Measurements from ENCODE around the gene FGF14. TPM values are rescaled to one million over a fixed set of nuclear protein-coding genes. Genes with fewer than 3 reads are reported as not detected.
A peak's percentile ranks its signal among the peaks of the same experiment; 100 is the strongest.

FGF14 gene
- total RNA-seq, 1 donor from 2014 or later: not detected

GRCh38 chr13:102405499-102406100 lies 3.8 kb upstream of the FGF14 start:
- TF ChIP-seq CTCF (IDR thresholded peaks at IDR 0.05; ENCODE audit: insufficient read depth, low read length, poor library complexity, severe bottlenecking): no peak
- DNase-seq (ENCODE audit: low read depth): no peak
- no peak overlapping the region for H3K4me3 ChIP-seq (ENCODE audit: low read depth, low read length)

GRCh38 chr13:102402290-102402689 lies 442 bp upstream of the FGF14 start:
- Histone ChIP-seq H3K4me3 (ENCODE audit: low read depth, low read length) (peak overlapping the region; percentile 21), H3K36me3 (ENCODE audit: control insufficient read depth, insufficient read depth, low read length) (no peaks in the 10 kb centered on the region), H3K27me3 (ENCODE audit: control insufficient read depth, insufficient read depth, low read length) (peaks cover 11% of the 10 kb centered on the region)
- TF ChIP-seq CTCF (IDR thresholded peaks at IDR 0.05; ENCODE audit: insufficient read depth, low read length, poor library complexity, severe bottlenecking): peak; percentile 39
- peak; percentile 14 for DNase-seq (ENCODE audit: low read depth)

More at GRCh38 chr13:102405499-102406100, 3.8 kb upstream of the FGF14 start:
- H3K27me3 ChIP-seq (ENCODE audit: control insufficient read depth, insufficient read depth, low read length): peaks cover 6% of the 10 kb centered on the region
- no peaks in the 10 kb centered on the region for H3K36me3 ChIP-seq (ENCODE audit: control insufficient read depth, insufficient read depth, low read length)

- no peak for TF ChIP-seq CTCF (IDR thresholded peaks at IDR 0.05; ENCODE audit: insufficient read depth, low read length, poor library complexity, severe bottlenecking)
- Histone ChIP-seq H3K4me3 (ENCODE audit: low read depth, low read length) (peak overlapping the region; percentile 57), H3K27me3 (ENCODE audit: control insufficient read depth, insufficient read depth, low read length) (peaks cover 11% of the 10 kb centered on the region), H3K36me3 (ENCODE audit: control insufficient read depth, insufficient read depth, low read length) (no peaks in the 10 kb centered on the region)
- DNase-seq (ENCODE audit: low read depth): no peak
These were observed 583 bp downstream of the FGF14 start for GRCh38 chr13:102401265-102401664.

GRCh38 chr13:102400675-102401145 lies 1.1 kb downstream of the FGF14 start:
- Histone ChIP-seq H3K4me3 (ENCODE audit: low read depth, low read length) (peak overlapping the region; percentile 57), H3K36me3 (ENCODE audit: control insufficient read depth, insufficient read depth, low read length) (no peaks in the 10 kb centered on the region), H3K27me3 (ENCODE audit: control insufficient read depth, insufficient read depth, low read length) (peaks cover 11% of the 10 kb centered on the region)
- TF ChIP-seq CTCF (IDR thresholded peaks at IDR 0.05; ENCODE audit: insufficient read depth, low read length, poor library complexity, severe bottlenecking): no peak
- no peak for DNase-seq (ENCODE audit: low read depth)

- peak overlapping the region; percentile 57 for H3K4me3 ChIP-seq (ENCODE audit: low read depth, low read length)
- peaks cover 11% of the 10 kb centered on the region for H3K27me3 ChIP-seq (ENCODE audit: control insufficient read depth, insufficient read depth, low read length)
- no peak for DNase-seq (ENCODE audit: low read depth)
- peak; percentile 36 for TF ChIP-seq CTCF (IDR thresholded peaks at IDR 0.05; ENCODE audit: insufficient read depth, low read length, poor library complexity, severe bottlenecking)
- no peaks in the 10 kb centered on the region for H3K36me3 ChIP-seq (ENCODE audit: control insufficient read depth, insufficient read depth, low read length)
These were observed 1.8 kb downstream of the FGF14 start for GRCh38 chr13:102399791-102400674.
